GM19238 (cell line): Measurements from ENCODE around the gene HOPX.
"Not testable (repeated sequence)": the region's sequence is repeated elsewhere in the genome, so short reads cannot be mapped to it uniquely, and the experiment has no call there.

Experiments used
- DNase-seq: peaks from one replicate; pipeline ENCODE4 v3.0.0; 2011; ENCODE audit warnings: low spot score; ENCODE audit not compliant: insufficient read length

The HOPX gene

GRCh38 chr4:56627985-56628384, 53.1 kb downstream of the HOPX start:
- no peak for DNase-seq

- DNase-seq = no peak
Measured at GRCh38 chr4:56627375-56627774, 53.7 kb downstream of the HOPX start.

DNA sequence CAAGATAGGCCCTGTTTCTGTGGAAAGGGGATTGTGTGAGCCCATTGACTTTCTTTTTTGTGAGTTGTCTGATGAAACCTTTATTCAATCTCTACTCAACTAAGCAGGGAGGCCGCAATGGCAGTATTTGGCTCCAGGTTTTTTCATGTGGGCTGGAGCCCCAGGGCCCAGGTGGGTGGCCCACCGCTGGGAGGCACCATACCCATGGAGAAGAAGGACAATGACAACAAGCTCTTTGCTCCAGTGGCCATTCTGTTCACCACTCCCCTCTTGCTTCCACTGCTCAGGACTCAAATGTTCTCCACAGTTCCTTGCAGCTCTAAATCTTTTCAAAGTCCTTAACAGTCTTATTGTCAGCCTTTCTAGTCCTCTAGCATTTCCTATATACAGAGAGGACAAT, 54.1 kb downstream of the HOPX start:
- no peak for DNase-seq

DNA sequence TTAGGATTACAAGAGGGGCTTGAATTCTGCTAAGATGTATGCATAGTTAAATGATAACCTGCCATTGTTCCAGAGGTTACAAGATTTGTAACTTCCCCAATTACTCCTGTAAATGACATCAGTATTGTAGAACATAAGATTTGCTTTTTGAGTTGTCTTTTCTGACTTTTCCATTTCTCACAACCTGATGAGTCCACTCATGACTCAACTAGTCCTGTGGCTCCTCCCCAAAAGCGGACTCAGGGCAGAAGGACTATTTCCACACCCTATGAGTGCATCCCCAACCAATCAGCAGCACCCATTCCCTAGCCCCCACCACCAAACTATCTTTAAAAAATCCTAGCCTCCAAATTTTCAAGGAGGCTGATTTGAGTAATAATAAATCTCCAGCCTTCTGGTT, 54.7 kb downstream of the HOPX start:
- DNase-seq = no peak

GRCh38 chr4:56622176-56622575, 58.9 kb downstream of the HOPX start:
- no peak for DNase-seq

DNA sequence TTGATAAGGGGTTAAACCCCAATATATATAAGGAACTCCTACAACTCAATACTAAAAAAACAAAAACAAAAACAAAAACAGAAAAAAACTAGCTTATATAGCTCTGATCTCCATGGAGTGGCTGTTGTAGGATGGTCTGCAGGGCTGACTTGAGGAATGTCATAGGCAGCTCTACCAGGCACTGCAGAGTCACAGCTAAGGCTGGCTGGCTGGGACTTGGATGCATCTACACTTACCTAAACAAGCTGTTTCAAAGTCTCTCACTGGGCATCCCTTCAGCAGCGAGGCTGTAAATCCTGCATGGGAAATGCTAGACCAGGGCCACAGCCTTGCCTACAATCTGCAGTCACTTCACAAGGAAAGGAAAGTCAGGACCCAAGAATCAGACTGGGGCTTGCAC, 61.3 kb downstream of the HOPX start:
- DNase-seq = no peak

- no peak for DNase-seq
Measured at GRCh38 chr4:56619160-56619559, 61.9 kb downstream of the HOPX start.

DNA sequence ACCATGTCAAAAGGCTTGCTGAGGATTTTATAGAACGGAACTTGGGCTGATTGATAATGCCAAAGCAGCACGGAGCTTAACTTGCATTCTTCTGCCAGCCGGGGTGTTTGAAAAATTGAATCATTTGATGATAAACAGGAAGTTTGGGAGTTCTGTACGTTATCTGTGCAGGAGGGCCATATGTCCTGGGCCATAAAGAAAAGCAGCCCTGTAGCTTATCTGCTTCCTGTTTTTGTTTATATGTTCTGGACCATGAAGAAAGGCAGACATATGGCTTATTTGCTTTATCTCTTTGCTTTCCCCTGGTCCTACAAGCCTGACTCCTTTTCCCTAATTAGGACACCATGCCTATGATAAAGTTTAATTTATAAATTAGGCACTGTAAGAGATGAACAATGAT, 62.4 kb downstream of the HOPX start:
- DNase-seq = no peak

- no peak for DNase-seq
Measured at GRCh38 chr4:56613101-56613862, 67.8 kb downstream of the HOPX start.

DNA sequence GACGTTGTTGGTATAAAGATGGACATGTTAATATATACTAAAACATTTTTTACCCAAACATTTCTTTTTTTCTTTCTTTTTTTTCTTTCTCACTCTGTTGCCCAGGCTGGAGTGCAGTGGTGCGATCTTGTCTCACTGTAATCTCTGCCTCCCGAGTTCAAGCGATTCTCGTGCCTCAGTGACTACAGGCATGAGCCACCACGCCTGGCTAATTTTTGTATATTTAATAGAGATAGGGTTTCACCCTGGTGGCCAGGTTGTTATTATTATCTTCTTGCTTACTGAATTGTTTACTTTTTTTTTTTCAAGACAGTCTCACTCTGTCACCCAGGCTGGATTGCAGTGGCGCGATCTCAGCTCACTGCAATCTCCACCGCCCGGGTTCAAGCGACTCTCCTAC, 68.8 kb downstream of the HOPX start:
- DNase-seq = no peak

DNA sequence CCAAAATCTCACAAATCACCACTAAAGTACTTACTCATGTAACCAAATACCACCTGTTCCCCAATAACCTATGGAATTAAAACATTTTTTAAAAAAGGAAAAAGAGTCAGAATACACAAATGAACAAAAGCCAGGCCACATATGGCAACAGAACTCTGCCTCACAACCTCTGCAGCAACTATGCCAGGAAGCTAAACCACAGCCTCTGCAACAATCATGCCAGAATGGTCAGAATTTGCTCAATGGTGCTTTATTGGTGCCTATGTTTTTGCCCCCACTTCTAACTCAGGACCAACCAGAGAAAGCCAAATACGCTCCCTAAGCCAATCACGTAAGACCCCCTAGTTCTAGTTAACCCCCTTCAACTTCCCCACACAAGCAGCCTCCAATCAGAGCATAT, 69.6 kb downstream of the HOPX start:
- DNase-seq = no peak

DNA sequence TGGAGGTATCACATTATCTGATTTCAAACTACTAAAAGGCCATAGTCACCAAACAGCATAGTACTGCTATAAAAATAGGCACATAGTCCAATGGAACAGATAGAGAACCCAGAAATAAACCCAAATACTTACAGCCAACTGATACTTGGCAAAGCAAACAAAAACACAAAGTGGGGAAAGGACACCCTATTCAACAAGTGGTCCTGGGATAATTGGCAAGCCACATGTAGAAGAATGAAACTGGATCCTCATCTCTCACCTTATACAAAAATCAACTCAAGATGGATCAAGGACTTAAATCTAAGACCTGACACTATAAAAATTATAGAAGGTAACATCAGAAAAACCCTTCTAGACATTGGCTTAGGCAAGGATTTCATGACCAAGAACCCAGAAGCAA, 70.9 kb downstream of the HOPX start:
- DNase-seq = not testable (repeated sequence)

DNA sequence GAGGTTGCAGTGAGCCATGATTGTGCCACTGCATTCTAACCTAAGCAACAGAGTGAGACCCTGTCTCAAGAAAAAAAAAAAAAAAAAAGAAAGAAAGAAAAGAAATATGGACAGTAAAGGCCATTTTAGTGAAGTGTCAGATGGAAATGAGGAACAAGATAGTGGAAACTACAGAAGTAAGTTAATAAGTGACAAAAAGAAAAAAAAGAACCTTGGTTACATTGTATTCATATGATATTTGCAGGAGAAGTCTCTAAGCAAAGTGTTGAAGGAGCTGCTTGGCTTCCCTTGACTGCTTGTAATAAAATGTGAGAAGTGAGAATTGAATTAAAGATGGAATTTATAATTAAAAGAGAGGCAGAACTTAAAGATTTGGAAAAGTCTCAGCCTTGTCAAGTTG, 73.2 kb downstream of the HOPX start:
- no peak for DNase-seq

- DNase-seq = no peak
Measured at GRCh38 chr4:56606385-56606784, 74.7 kb downstream of the HOPX start.

GRCh38 chr4:56605464-56605863, 75.6 kb downstream of the HOPX start:
- not testable (repeated sequence) for DNase-seq

GRCh38 chr4:56603297-56603696, 77.8 kb downstream of the HOPX start:
- no peak for DNase-seq
